Kidney tubule cell (primary cell): ENCODE data around the gene MGRN1.
A peak's percentile ranks its signal among the peaks of the same experiment; 100 is the strongest.

Experiments used
- DNase-seq: peaks from one replicate; pipeline ENCODE4 v3.0.0-alpha.2; 2018; ENCODE audit warnings: low spot score

The MGRN1 gene

DNA sequence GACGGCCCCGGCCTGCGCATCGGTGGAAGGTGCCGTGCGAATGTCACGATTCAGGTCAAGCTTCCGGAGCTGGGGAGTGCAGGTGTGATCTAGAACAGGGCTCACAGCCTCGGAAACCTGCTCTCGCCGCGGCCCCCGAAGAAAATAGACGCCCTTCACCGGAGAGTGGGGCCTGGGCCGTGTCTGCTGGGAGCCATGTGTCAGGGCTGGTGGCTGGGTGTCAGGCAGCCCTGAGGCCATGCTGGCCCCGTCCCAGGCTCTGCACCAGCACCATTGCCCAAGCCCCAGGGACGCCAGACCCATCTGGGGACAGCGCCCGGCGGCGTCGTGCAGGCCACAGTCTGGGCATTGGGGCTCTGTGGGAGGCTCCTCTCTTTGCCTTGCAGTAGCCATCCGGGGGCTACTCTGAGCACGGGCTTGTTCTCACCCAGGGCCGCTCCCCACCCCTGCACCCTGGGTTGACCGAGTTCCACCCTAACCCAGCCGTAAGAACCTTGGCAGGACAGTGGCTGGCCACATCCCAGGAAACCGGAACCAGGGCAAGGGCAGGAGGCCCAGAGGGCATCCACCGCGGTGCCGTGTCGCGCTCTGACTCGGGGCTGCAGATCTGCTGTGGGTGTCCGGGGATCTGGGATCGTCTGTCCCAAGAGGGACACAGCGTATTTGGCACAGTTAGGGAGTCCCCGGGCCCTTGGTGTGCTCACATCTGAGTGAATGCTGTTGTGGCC is 63.5 kb downstream of the MGRN1 start:
- DNase-seq: no peak

DNA sequence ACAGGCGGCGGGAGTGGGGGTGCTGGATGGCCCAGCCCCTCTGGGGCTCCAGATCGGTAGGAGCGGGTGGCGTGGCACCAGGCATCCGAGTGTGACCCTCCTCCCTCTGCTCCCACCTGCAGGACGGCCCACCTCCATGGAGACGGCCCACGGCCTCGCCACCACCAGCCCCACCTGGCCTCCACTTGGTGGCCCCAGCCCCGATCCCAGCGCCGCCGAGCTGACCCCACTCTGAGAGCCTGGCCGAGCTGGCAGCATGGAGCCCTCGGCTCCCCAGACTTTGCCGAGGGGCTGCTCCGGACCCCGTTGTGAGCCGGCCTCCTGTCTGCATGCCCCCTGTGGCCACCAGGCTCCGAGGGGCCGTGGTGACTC is 64.0 kb downstream of the MGRN1 start:
- no peak for DNase-seq

DNA sequence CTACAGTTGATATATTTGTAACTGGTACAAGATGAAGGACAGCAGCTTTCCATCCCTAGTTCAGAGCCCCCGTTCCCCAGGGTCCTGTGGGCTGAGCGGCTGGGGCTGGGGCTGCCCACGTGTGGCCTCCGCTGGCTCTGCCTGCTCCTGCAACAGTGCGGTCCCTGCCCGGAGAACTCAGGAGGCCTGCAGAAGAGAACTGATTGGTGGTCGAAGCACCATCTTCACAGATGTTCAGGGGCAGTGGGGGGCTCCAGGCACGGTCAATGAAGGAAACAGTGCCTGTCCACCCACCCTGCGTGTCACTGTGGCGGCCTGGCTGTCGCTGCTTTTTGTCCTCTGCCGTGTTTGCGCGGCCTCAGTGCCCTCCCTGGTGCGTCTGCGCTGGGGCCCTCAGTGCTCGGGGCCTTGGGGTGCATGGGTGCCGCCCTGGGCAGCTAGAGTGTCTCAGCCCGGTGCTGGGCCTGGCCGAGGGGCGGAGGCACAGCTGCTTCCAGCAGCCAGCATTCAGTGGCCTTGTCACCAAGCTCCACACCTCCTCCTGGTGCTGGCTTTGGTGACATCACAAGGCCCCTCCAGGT is 64.6 kb downstream of the MGRN1 start:
- DNase-seq: no peak

DNA sequence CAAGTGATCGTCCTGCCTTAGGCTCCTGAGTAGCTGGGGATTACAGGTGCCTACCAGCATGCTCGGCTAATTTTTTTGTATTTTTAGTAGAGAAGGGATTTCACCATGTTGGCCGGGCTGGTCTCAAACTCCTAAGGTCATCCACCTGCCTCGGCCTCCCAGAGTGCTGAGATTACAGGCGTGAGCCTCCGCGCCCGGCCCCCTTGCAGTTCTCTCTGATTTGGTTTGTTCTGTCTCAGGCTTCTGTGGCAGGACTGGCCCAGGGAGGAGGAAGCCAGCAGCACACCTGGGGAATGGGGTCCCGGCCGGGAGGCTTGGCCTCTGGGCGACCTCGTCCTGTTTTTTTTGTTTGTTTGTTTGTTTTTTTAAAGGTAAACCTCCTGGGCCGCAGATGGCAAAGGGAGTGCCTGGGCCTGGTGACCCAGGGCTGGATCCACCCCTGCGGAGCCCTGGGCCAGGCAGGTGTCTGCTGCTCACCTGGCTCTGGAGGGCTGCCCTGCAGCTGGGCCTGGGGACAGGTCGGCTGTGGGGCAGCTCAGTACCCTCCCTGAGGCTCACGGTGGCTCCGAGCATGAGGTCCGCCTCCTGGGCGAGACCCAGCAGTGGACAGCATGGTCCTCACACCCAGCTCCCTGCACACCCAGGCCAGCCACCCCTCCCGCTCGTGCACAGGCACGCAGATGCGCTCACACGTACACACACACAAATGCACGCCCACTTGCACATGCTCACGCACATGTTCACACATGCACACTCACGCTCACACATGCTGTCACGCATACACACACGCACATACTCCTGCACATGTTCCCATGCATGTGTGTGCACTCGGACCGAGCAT is 65.5 kb downstream of the MGRN1 start:
- no peak for DNase-seq

DNA sequence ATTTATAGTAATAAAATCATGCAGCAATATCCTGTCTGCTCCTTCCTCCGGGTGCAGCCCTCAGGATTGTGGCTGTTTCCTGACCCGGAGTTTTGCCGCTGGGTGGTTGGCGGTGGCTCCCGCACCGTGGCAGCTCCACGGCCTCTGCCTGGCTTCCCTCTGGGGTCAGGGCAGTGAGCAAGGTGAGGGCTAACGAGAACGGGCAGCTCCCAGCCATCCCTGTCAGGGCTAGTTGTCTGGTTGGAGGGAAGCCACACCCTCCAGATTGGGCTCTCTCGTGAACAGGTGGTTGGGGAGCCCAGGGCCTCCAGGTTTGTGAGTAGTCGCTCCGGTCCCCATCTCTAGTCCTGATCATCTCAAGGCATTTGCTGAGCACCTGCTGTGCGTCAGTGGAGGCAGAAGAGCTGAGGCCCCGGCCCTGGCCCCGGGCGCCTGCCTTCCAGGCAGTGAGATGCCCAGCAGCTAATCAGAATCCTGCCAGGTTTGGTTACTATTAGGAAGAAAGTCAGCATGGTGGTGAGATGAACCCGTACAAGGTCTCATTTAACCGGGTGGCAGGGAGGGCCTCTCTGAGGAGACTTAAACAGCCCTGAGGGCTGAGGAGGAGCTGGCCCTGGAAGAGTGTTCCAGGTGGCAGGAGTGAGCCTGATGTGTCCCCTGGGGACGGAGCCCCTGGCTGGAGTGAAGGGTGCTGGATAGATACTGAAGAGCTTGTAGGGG is 66.5 kb downstream of the MGRN1 start:
- DNase-seq: no peak

DNA sequence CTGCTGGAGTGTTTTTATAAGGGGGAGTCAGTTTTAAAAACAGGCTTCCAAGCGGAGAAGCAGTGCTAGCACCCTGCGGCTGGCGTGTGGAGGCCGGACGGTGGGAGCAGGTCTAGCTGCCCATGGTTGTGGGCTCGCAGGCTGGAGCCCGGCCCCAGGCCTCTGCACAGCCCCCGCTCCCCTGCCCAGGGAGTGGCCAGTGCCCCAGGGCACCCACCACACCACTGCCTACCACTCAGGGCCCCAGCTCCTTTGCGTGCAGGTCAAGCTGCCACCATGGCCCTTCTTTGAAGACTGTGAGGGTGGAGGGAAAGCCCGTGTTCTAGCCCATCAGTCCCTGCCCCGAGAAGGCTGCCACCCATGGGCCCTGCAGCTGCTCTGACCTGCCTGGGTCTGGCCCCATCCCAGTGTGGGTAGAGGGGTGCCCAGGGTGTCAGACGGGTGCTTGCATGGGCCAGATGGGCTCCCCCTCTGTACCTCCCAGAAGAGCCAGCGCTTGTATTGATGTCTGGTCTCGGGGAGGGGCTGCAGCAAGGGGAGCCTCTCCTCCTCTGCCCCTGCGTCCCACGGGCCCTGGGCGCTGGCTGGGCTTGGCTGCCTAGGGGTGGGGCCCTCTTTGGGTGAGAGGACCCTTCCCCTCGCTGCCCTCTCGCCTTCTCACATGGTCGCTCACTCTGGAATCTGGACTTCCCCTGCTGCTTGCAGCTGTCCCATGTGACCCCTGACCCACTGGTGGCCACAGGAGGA is 67.2 kb downstream of the MGRN1 start:
- DNase-seq: no peak

DNA sequence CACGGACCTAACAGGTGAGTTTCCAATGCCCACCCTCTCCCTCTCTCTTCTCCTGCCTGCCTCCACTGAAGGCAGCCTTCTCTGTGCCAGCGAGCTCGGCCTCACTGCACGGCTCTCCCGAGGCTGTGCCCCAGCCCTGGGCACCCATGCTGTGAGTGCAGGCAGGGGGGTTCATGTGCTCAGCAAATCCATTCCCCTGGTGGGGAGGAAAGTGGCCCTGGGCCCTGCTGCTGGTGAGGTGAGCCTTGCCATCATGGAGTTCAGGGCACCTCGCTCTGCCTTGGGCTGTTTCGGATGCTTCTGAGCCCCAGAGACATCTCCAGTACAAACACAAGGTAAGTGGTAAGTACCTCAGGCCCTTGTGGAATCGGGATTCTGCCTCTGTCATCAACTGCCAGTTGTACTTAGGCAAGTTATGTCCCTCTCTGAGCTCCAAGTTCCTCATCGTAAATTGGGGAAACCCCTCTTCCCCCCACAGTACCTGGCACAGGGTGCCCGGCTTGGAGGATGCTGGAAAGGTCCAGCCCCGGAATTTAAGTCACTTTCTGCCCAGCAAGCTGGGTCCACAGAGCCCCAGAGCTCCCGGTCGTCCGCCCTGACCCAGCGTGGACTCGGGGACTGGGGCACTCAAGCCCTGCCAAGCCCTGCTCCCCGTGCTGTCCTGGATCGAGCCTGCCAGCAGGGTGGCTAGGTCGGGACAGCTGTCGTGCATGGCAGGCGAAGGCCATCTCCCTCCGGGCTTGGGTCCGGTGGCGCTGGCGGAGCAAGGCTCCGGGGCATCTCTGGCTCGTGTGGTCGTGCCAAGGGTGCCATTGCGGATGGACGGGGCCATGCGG is 68.1 kb downstream of the MGRN1 start:
- peak; percentile 16 for DNase-seq

DNA sequence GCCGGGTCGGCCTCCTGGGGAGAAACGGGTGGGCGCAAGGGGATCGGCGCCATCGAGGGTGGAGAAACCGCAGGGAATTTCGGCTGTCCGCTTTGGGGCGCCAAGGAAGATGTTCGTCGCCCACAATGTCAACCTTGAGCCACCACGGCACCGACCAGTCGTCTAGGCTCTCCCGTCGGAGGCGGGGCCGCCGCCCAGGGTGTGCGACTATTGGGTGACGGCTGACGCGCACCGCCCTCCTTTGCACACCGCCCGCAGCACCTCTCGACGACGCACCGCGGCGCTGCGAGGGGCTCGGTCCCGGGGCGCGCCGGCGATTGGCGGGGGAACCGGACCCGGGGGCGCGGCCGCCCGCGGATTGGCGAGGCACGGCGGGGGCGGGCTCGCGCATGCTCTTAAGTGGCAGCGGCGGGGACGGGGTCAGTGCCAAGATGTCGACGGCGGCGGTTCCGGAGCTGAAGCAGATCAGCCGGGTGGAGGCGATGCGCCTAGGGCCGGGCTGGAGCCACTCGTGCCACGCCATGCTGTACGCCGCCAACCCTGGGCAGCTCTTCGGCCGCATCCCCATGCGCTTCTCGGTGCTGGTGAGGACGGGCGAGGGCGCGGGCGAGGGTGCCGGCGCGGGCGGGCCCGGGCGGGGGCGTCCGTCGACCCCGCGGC is 68.8 kb downstream of the MGRN1 start, which contains the start of gene NUDT16L1:
TSS of gene NUDT16L1 (plus strand) at position 267 of the 660 bp plus-strand sequence. CDS start at position 432, 165 bp downstream.
- peak; percentile 96 for DNase-seq

DNA sequence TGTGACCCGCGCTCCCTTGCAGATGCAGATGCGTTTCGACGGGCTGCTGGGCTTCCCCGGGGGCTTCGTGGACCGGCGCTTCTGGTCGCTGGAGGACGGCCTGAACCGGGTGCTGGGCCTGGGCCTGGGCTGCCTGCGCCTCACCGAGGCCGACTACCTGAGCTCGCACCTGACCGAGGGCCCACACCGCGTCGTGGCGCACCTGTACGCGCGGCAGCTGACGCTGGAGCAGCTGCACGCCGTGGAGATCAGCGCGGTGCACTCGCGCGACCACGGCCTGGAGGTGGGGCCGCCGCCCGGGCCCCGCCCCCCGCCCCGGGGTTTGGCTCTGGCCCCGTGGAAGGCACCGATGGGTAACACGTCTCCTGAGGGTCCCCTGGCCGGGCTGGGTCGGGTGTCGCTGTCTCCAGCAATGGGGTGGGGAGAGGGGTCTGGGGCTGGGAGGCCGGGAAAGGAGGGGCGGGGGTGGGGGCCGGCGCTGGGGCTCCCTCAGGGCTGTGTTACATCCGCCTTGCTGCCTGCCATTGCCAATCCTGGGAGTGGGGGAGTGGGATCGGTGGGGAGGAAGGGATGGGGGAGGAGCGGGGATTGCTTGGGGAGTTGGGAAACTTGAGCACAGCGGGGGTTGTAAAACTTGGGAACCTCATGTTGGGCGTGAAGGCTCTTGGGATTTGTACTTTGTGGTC is 69.5 kb downstream of the MGRN1 start:
- peak; percentile 50 for DNase-seq

DNA sequence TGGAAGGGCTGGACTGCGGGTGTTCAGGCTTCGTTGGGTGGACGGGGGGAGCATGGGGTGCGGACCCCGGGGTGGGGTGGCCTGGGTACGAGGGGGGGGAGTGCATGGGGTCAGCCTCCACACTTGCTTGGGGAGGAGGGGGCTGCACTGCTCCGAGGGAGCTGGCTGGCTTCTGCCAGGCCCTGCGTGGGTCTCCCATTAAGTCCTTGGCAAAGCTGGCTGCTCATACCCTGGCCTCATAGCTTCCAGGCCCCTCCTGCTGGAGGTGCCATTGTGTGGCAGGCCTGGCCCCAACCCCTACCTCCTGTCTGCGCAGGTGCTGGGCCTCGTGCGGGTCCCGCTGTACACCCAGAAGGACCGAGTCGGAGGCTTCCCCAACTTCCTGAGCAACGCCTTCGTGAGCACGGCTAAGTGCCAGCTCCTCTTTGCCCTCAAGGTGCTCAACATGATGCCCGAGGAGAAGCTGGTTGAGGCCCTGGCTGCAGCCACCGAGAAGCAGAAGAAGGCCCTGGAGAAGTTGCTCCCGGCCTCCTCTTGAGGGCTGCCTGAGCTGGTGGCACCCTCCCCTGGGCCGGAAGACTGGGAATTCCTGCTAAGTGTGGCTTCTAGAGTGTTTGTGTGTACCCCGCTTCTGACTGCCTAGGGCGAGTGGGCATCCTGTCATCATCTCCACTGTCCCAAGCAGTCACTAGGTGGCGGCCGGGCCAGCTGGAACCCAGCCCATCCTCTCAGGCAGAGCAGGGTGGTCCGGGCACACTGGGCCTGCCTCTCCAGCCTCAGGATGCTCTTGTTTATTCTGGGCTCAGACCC is 70.2 kb downstream of the MGRN1 start:
- DNase-seq: no peak

DNA sequence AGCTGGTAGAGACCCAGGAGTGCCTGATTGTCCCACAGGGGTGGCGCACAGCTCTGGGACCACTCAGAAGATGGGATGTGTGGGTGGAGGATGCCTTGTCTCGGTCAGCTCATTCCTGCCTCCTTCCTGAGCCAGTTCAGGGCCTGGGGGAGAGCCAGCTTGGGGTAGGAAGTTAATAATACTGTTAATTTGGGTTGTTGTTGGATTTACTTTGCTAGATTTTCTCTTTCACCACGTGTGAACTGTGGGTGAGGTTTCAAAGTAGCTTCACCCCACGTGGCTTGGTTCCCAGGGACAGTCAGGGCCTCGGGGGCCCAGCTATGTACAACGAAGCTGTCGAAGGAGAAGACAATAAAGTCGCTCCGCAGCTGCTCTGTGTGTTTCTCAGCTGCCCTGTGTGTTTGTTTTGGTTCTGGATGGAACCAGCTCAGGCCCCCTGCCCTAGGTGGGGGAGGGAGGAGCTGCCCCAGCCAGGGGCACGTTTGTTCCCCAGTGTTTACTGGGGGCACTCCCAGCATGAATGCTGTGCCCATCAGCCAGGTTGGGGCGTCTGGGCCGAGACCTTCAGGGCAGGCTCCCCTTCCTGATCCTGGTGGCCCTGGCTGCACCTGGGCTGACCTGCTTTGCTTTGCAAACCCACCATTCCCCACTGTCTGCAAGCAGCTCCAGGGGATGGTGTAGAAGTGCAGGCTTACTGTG is 71.0 kb downstream of the MGRN1 start:
- no peak for DNase-seq

DNA sequence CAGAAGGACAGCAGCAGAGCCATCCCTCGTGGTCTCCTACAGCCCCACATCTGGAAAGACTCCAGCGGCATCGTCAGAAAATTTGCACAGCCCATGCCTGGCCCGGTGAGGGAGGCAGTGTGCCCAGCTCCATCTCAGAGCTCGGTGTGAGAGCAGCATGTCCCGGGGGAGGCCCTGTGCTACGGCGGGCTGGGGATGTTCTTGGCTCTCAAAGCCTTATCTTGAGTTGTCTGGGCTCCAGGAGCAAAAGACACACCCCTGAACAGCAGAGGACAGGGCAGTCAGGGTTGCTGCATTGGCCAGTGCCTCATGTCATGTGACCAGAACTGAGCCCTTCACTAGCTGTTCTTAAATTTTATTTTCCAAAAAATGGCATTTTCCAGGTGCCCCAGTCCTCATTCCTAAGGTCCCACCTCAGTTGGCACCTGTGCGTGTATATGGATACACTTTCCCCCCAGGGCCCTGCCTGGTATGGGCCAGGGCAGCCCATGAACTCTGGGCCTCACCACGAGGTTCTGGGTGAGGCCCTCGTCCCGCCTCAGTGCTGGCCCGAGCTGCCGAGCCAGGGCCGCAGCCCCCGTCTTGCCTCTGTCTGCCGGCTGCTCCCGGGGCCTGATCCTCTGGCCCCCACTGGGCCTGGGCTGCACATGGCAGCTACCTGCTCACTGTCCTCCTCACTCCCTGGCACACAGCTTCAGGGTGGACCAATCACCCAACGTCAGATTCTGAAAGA is 71.7 kb downstream of the MGRN1 start:
- DNase-seq: no peak

DNA sequence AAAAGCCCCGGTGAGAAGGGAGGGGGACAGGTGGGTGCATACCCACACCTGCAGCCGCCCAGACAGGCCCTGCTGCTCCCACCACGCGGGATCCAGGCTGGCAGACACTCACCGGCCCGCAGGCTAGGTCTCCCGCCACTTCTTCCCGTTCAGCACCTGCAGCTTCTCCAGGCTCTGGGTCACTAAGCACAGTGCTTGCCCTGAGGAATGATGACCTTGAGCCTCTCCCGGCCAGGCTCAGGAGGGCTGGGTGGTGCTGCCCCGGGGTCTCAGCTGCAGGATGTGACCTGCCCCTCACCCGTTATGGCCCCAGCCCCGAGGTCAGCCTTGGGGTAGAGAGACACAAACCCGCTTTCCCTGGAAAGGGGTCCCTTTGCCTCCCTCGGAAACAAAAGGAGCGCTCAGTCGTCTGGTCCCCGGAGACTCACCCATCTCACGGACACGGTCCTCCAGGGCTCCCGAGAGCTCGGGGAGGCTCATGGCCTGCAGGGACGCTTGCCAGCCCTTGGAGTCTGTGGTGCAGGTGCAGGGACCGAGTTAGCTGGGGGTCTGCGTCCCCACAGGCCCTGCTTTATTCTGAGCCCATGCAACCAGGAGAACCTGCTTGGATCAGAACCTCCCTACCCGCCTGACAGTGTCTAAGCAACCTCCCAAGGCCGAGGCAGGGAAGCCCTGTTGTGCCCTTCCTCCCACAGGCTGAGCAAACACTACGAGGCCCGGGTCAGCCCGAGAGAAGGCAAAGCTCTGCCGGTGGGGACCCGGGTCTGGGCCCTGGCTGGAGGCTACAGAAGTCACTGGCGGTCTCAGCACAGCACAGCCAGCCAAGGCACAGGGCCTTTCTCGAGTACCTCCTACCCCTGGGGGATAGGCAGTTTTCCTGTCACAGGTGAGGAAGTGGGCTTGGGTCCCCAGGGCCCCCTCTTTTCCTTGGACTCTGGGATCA is 72.5 kb downstream of the MGRN1 start:
- no peak for DNase-seq

DNA sequence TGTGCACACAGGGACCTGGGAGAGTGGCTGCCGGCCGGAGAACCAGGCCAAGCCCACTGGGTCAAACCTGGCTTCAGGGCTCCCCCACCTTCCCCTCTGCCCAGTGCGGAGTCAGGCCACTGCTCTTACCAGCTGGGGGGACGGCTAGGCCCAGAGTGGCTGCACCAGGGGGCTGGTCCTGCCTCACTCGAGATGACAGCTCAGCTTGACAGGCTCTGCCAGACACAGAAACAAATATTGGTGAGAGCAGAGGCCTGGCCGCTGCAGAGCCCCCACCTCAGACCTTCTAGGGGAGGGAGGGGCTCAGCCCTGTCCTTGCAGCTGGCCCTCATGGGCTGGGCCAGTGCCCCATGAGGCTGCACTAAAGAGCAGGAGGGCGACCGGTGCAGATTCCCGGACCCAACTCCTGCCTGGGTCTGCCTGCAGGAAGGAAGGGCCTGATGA is 73.2 kb downstream of the MGRN1 start:
- DNase-seq: no peak

DNA sequence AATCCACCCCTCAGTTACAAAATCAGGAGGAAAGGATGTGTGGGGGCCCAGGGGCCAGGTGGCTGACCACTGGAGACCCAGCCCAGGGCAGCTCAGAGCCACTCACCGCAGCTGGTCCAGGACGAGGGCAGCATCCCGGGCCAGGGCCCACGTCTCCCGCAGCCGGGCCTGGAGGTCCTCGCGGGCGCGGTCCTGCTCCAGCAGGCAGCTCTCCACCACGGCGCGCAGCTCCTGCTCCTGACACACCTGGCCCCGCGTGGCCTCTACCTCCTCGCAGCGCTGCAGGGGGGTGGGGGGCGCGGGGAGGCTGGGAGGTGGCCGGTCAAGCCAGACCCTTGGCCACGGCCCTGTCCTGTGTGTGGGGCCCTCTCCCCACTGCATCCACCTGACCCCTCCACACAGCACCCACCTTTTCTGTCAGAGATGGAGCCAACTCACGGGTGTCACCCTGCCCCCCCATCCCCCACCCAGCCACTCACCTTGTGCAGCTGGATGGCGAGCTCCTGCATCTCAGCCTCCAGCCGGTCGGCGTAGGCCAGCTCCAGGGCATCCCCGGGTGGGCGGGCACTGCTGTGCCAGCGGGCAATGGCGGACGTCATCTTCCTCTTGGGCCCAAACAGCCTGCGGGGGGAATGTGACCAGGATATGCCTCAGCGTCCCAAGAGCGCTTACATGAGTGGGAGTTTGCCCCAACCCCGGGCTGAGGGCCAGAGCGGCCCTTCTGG is 73.9 kb downstream of the MGRN1 start:
- DNase-seq: no peak
